HepG2 (cell line): ENCODE data around the gene SHANK2. TPM values are rescaled to one million over a fixed set of nuclear protein-coding genes. Genes with fewer than 3 reads are reported as not detected.

Experiments used
- ATAC-seq: fragments of 200-7000 bp; cut with Tn5 transposase; 3 replicates; pipeline ENCODE4 v1.9.1; 2020; ENCODE audit warnings: mild to moderate bottlenecking, moderate library complexity
- BruUV-seq: library from RNA; stranded (reverse); fragments of 400-500 nt; replicated peaks from 2 replicates; lab custom pipeline; 2021; lab: Mats Ljungman, UMichigan
- CTCF ChIA-PET: fragments of 300-600 bp; formaldehyde crosslinking; extraction: SDS; loops from one replicate; lab custom pipeline; 2021; ENCODE audit warnings: low total read pairs, inconsistent platforms, low intra/inter-chr PET ratio; lab: Yijun Ruan, JAX
- POLR2A ChIA-PET: fragments of 350-600 bp; sonication (Branson Sonifier 250); formaldehyde crosslinking; loops from one replicate; lab custom pipeline; 2020; ENCODE audit warnings: antibody characterized with exemption, inconsistent platforms; lab: Yijun Ruan, JAX
- DNase-seq: peaks from one replicate; pipeline ENCODE4 v3.0.0-alpha.2; 2015; ENCODE audit warnings: low spot score
- FAIRE-seq: peaks from 3 replicates; lab custom pipeline; 2011; peaks lifted over from hg19 to GRCh38; lab: Jason Lieb, UNC
- H2AFZ ChIP-seq: one replicate; pipeline ENCODE4 v1.6.1; 2011; ENCODE audit warnings: low read length, inconsistent platforms
- H3K27ac ChIP-seq: fragments of 300-600 bp; 3 replicates; pipeline ENCODE4 v1.8.0; 2011; ENCODE audit warnings: mixed run types, mild to moderate bottlenecking, mixed read lengths, low read length, inconsistent platforms; ENCODE audit not compliant: insufficient read depth; ENCODE audit errors: extremely low read length
- H3K27me3 ChIP-seq, 2 experiments: fragments of 200-600 bp in 1 of 2; 2 replicates in 1 of 2; 3 replicates in 1 of 2; pipeline versions ENCODE4 v1.6.0 to v1.8.0; 2011; ENCODE audit warnings: low read length in 2 of 2, mild to moderate bottlenecking in 2 of 2, moderate library complexity in 2 of 2, inconsistent platforms in 1 of 2; ENCODE audit not compliant: insufficient read depth in 2 of 2, control insufficient read depth in 1 of 2
- H3K36me3 ChIP-seq, 2 experiments: fragments of 200-600 bp in 1 of 2; replicated peaks in 1 of 2; 2 replicates in 1 of 2; 3 replicates in 1 of 2; pipeline versions ENCODE4 v1.5.1 to v1.8.0; 2011; ENCODE audit warnings: low read length in 2 of 2, inconsistent platforms in 1 of 2; ENCODE audit not compliant: insufficient read depth in 2 of 2, control insufficient read depth in 1 of 2
- H3K4me1 ChIP-seq: 2 replicates; pipeline ENCODE4 v1.5.1; 2012; ENCODE audit warnings: low read length, inconsistent platforms; ENCODE audit not compliant: insufficient read depth
- H3K4me2 ChIP-seq: 2 replicates; pipeline ENCODE4 v1.6.0; 2011; ENCODE audit warnings: low read depth, low read length, inconsistent platforms
- H3K4me3 ChIP-seq, 3 experiments: fragments of 200-600 bp in 1 of 3; sonication (generic), shearing (Covaris generic) in 1 of 3; replicated peaks in 1 of 3; 2 replicates each; pipeline ENCODE4 v1.5.1; 2011 to 2016; ENCODE audit warnings: low read length in 3 of 3, inconsistent platforms in 2 of 3, low read depth in 2 of 3, mild to moderate bottlenecking in 2 of 3, control low read depth in 1 of 3, mixed read lengths in 1 of 3; ENCODE audit not compliant: insufficient read depth in 1 of 3
- H3K79me2 ChIP-seq: one replicate; pipeline ENCODE4 v1.6.1; 2011; ENCODE audit warnings: low read length, inconsistent platforms; ENCODE audit not compliant: insufficient read depth
- H3K9ac ChIP-seq: 2 replicates; pipeline ENCODE4 v1.6.0; 2011; ENCODE audit warnings: mild to moderate bottlenecking, low read depth, low read length, inconsistent platforms; ENCODE audit not compliant: insufficient read depth
- H3K9me3 ChIP-seq: 2 replicates; pipeline ENCODE4 v1.5.1; 2012; ENCODE audit warnings: mild to moderate bottlenecking, low read length
- H4K20me1 ChIP-seq: 2 replicates; pipeline ENCODE4 v1.6.0; 2011; ENCODE audit warnings: inconsistent platforms, mild to moderate bottlenecking, low read length, moderate library complexity; ENCODE audit not compliant: insufficient read depth
- CENPT ChIP-seq: sonication (generic); formaldehyde crosslinking; IDR thresholded peaks from 2 replicates; pipeline ENCODE4 v1.8.0; 2022; ENCODE audit warnings: low read depth, mild to moderate bottlenecking, moderate library complexity, missing genetic modification reagents
- HMG20A ChIP-seq: IDR thresholded peaks from 2 replicates; pipeline ENCODE4 v1.6.1; 2016; ENCODE audit warnings: borderline replicate concordance
- ISL2 ChIP-seq: sonication (generic); formaldehyde crosslinking; IDR thresholded peaks from 2 replicates; pipeline ENCODE4 v1.5.0; 2020; ENCODE audit warnings: missing genetic modification reagents
- KLF6 ChIP-seq: IDR thresholded peaks from 2 replicates; pipeline ENCODE4 v1.8.0; 2016; ENCODE audit warnings: missing biosample characterization, missing genetic modification reagents
- LCORL ChIP-seq, 2 experiments: fragments of 450-650 bp in 1 of 2; sonication (generic) in 1 of 2; formaldehyde crosslinking in 1 of 2; IDR thresholded peaks; 2 replicates each; pipeline versions ENCODE4 v1.5.0 to v1.6.1; 2017 to 2020; ENCODE audit warnings: antibody characterized with exemption in 1 of 2, missing genetic modification reagents in 1 of 2
- MEF2D ChIP-seq: sonication (generic); formaldehyde crosslinking; IDR thresholded peaks from 2 replicates; pipeline ENCODE4 v1.5.1; 2020; ENCODE audit warnings: mild to moderate bottlenecking, missing genetic modification reagents
- RBM39 ChIP-seq: fragments of 200-400 bp; formaldehyde crosslinking; IDR thresholded peaks from one replicate; pipeline ENCODE4 v1.6.1; 2018; ENCODE audit warnings: antibody characterized with exemption, mild to moderate bottlenecking, low read depth, low read length; ENCODE audit not compliant: poor library complexity, severe bottlenecking
- REL ChIP-seq: sonication (generic); formaldehyde crosslinking; conservative IDR thresholded peaks from 2 replicates; pipeline ENCODE4 v1.8.0; 2022; ENCODE audit warnings: mild to moderate bottlenecking, missing genetic modification reagents, moderate library complexity
- SMC3 ChIP-seq: IDR thresholded peaks from 2 replicates; pipeline ENCODE4 v1.6.1; 2011; ENCODE audit warnings: low read length, improper control_type of control experiment
- ZFP36 ChIP-seq: fragments of 150-350 bp; IDR thresholded peaks from 2 replicates; pipeline ENCODE4 v1.6.1; 2018; ENCODE audit warnings: borderline replicate concordance, low read length, low read depth; ENCODE audit not compliant: partially characterized antibody
- ZNF350 ChIP-seq: sonication (generic); formaldehyde crosslinking; IDR thresholded peaks from 2 replicates; pipeline ENCODE4 v1.4.0; 2020; ENCODE audit warnings: mild to moderate bottlenecking, low read depth, missing genetic modification reagents, borderline replicate concordance
- ZNF513 ChIP-seq: sonication (generic); formaldehyde crosslinking; conservative IDR thresholded peaks from 2 replicates; pipeline ENCODE4 v1.5.0; 2020; ENCODE audit warnings: missing genetic modification reagents
- WGBS: methylation state at CpG from one replicate; pipeline ENCODE4 v1.1.6; 2017; ENCODE audit warnings: low lambda C conversion rate; 5-methylcytosine and 5-hydroxymethylcytosine counted together
- in situ Hi-C: cut with HindIII; loops from 2 replicates; pipeline ENCODE4 v1.10.0; 2017; ENCODE audit warnings: low pct_unique_long_range_greater_than_20kb; ENCODE audit not compliant: extremely low pct_ligation_motif_present
- intact Hi-C: fragments of 100-400 bp; cut with micrococcal nuclease; formaldehyde crosslinking; loops from one replicate; pipeline ENCODE4 v1.10.0; 2022; ENCODE audit not compliant: unreplicated experiment
- polyA plus RNA-seq, 8 experiments: library from polyadenylated mRNA; depleted of rRNA in 3 of 8; stranded (reverse) in 7 of 8; unstranded in 1 of 8; fragments of >200 nt; fragmentation: Illumina TruSeq in 4 of 8; extraction: Trizol in 4 of 8; gene quantifications; 2 replicates each; pipeline versions ENCODE4 v1.2.1 to v1.2.3, GENCODE V29; 2011 to 2016; ENCODE audit warnings: low read depth in 4 of 8, missing spikeins in 1 of 8, mixed read lengths in 1 of 8; ENCODE audit not compliant: insufficient read depth in 1 of 8
- total RNA-seq, 5 experiments: library from RNA; depleted of rRNA; stranded (reverse); fragments of >200 nt; fragmentation: Illumina TruSeq; extraction: Trizol; gene quantifications; 2 replicates each; pipeline ENCODE4 v1.2.3, GENCODE V29; 2016; ENCODE audit warnings: low read depth in 1 of 5
- TF ChIP-seq, protein P1 (sequence below): sonication (generic); formaldehyde crosslinking; IDR thresholded peaks from 2 replicates; pipeline ENCODE4 v1.5.0; 2020; ENCODE audit warnings: missing genetic modification reagents, mild to moderate bottlenecking, borderline replicate concordance

Gene SHANK2
- total and polyA plus RNA-seq, 2 of the 13 experiments (the other 11 are each of a cell fraction or from before 2014, with no cell fraction given), result 10.2 to 13.0 TPM

- DNase-seq, result no peak
- H3K4me3 ChIP-seq, result no peak overlapping the region
- TF ChIP-seq ZFP36 (no peak), HMG20A (no peak), LCORL (IDR thresholded peaks at IDR 0.05) (no peak), LCORL (CRISPR knock-in tag; IDR thresholded peaks at IDR 0.05) (no peak), ISL2 (CRISPR knock-in tag) (no peak), REL (CRISPR knock-in tag) (no peak), KLF6 (CRISPR knock-in tag) (no peak), RBM39 (no peak), ZNF513 (CRISPR knock-in tag) (no peak), ZNF350 (CRISPR knock-in tag) (no peak), CENPT (no peak), MEF2D (CRISPR knock-in tag) (no peak), SMC3 (no peak)
- TF ChIP-seq, protein P1, sequence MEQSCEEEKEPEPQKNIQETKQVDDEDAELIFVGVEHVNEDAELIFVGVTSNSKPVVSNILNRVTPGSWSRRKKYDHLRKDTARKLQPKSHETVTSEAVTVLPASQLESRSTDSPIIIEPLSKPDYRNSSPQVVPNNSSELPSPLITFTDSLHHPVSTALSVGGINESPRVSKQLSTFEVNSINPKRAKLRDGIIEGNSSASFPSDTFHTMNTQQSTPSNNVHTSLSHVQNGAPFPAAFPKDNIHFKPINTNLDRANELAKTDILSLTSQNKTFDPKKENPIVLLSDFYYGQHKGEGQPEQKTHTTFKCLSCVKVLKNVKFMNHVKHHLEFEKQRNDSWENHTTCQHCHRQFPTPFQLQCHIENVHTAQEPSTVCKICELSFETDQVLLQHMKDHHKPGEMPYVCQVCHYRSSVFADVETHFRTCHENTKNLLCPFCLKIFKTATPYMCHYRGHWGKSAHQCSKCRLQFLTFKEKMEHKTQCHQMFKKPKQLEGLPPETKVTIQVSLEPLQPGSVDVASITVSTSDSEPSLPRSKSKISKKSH (CRISPR knock-in tag), result no peak
- TF ChIP-seq, all 625 proteins: peak for 0
- peaks cover 56% of the 10 kb centered on the region for H3K4me1 ChIP-seq
- 0 out of 2 replicates have a peak overlapping the region, but pooled peaks have one; percentile 36 for H3K4me2 ChIP-seq
- no TSS peak for BruUV-seq
- no peak overlapping the region for H3K9ac ChIP-seq
- ChIA-PET CTCF (no interaction called here), POLR2A (no interaction called here)
- no peaks in the 10 kb centered on the region for H4K20me1 ChIP-seq
- ATAC-seq (no peak), FAIRE-seq (no peak)
- 64% methylated on average over 10 of the region's 19 CpGs for WGBS
- H3K27ac ChIP-seq, result no peak overlapping the region
- in situ Hi-C loops, result no loop called here
- intact Hi-C loops, result no loop called here
- H3K27me3 ChIP-seq, result peaks cover 2 to 43% of the 10 kb centered on the region in 2 experiments; a peak in 4 of 5 replicates
- no peaks in the 10 kb centered on the region for H3K9me3 ChIP-seq
- no peaks in the 10 kb centered on the region for H3K79me2 ChIP-seq
- H3K36me3 ChIP-seq, result no peaks in the 10 kb centered on the region
- H2AFZ ChIP-seq, result no peak overlapping the region
Observed at GRCh38 chr11:71301046-71301857, 48.9 kb upstream of the SHANK2 start.
